ENCODE data around the gene DEDD2. TPM values are rescaled to one million over a fixed set of nuclear protein-coding genes. Genes with fewer than 3 reads are reported as not detected.

The DEDD2 gene
- total RNA-seq, 2 donors from 2014 or later, result 72.1 to 89.9 TPM

GRCh38 chr19:42155796-42156195 is 61.7 kb downstream of the DEDD2 start:
- no peak overlapping the region for H3K27ac Mint-ChIP-seq
- H3K36me3 Mint-ChIP-seq (ENCODE audit: low read depth), result peaks cover 6% of the 10 kb centered on the region
- H3K4me3 Mint-ChIP-seq, result no peak overlapping the region
- no peaks in the 10 kb centered on the region for H3K9me3 ChIP-seq (ENCODE audit: control insufficient read depth, low read length, poor library complexity, severe bottlenecking)
- no peak for ATAC-seq
- H3K27me3 Mint-ChIP-seq, result peaks cover 3% of the 10 kb centered on the region
- no peak for DNase-seq
- peaks cover 25% of the 10 kb centered on the region for H3K4me1 Mint-ChIP-seq

- Mint-ChIP-seq H3K4me3 (peak overlapping the region; percentile 78), H3K4me1 (peaks cover 25% of the 10 kb centered on the region), H3K36me3 (ENCODE audit: low read depth) (peaks cover 6% of the 10 kb centered on the region), H3K27me3 (no peaks in the 10 kb centered on the region), H3K27ac (peak overlapping the region; percentile 81)
- no peaks in the 10 kb centered on the region for H3K9me3 ChIP-seq (ENCODE audit: control insufficient read depth, low read length, poor library complexity, severe bottlenecking)
- DNase-seq (no peak), ATAC-seq (peak; percentile 27)
Observed at GRCh38 chr19:42154471-42155323, 62.8 kb downstream of the DEDD2 start.

- Mint-ChIP-seq H3K36me3 (ENCODE audit: low read depth) (peaks cover 10% of the 10 kb centered on the region), H3K27ac (peak overlapping the region; percentile 81)
- no peak for ATAC-seq
Observed at GRCh38 chr19:42153672-42154433, 63.6 kb downstream of the DEDD2 start.

GRCh38 chr19:42152910-42153671 is 64.4 kb downstream of the DEDD2 start:
- Mint-ChIP-seq H3K27ac (no peak overlapping the region), H3K4me3 (no peak overlapping the region)

More at GRCh38 chr19:42153672-42154433, 63.6 kb downstream of the DEDD2 start:
- Mint-ChIP-seq H3K4me1 (peaks cover 30% of the 10 kb centered on the region), H3K27me3 (no peaks in the 10 kb centered on the region), H3K4me3 (peak overlapping the region; percentile 78)
- H3K9me3 ChIP-seq (ENCODE audit: control insufficient read depth, low read length, poor library complexity, severe bottlenecking), result no peaks in the 10 kb centered on the region
- DNase-seq, result no peak

GRCh38 chr19:42151782-42152684 is 65.4 kb downstream of the DEDD2 start:
- Mint-ChIP-seq H3K36me3 (ENCODE audit: low read depth) (peaks cover 10% of the 10 kb centered on the region), H3K27ac (no peak overlapping the region), H3K27me3 (no peaks in the 10 kb centered on the region), H3K4me3 (no peak overlapping the region), H3K4me1 (peaks cover 36% of the 10 kb centered on the region)
- no peaks in the 10 kb centered on the region for H3K9me3 ChIP-seq (ENCODE audit: control insufficient read depth, low read length, poor library complexity, severe bottlenecking)
- ATAC-seq (no peak), DNase-seq (no peak)

More at GRCh38 chr19:42152910-42153671, 64.4 kb downstream of the DEDD2 start:
- peaks cover 10% of the 10 kb centered on the region for H3K36me3 Mint-ChIP-seq (ENCODE audit: low read depth)
- ATAC-seq (no peak), DNase-seq (no peak)
- H3K9me3 ChIP-seq (ENCODE audit: control insufficient read depth, low read length, poor library complexity, severe bottlenecking), result no peaks in the 10 kb centered on the region
- H3K4me1 Mint-ChIP-seq, result peaks cover 35% of the 10 kb centered on the region
- H3K27me3 Mint-ChIP-seq, result no peaks in the 10 kb centered on the region

GRCh38 chr19:42150911-42151361 is 66.5 kb downstream of the DEDD2 start:
- H3K9me3 ChIP-seq (ENCODE audit: control insufficient read depth, low read length, poor library complexity, severe bottlenecking), result no peaks in the 10 kb centered on the region
- ATAC-seq (no peak), DNase-seq (no peak)
- Mint-ChIP-seq H3K27me3 (no peaks in the 10 kb centered on the region), H3K4me3 (no peak overlapping the region), H3K4me1 (peaks cover 44% of the 10 kb centered on the region), H3K36me3 (ENCODE audit: low read depth) (peaks cover 10% of the 10 kb centered on the region), H3K27ac (no peak overlapping the region)

- no peak overlapping the region for H3K4me3 Mint-ChIP-seq
- no peaks in the 10 kb centered on the region for H3K9me3 ChIP-seq (ENCODE audit: control insufficient read depth, low read length, poor library complexity, severe bottlenecking)
- ATAC-seq, result no peak
- peaks cover 8% of the 10 kb centered on the region for H3K36me3 Mint-ChIP-seq (ENCODE audit: low read depth)
- no peak for DNase-seq
- H3K27me3 Mint-ChIP-seq, result no peaks in the 10 kb centered on the region
- H3K27ac Mint-ChIP-seq, result no peak overlapping the region
- peaks cover 41% of the 10 kb centered on the region for H3K4me1 Mint-ChIP-seq
Observed at GRCh38 chr19:42150364-42150763, 67.1 kb downstream of the DEDD2 start.

- no peak for ATAC-seq
- DNase-seq, result no peak
- no peaks in the 10 kb centered on the region for H3K9me3 ChIP-seq (ENCODE audit: control insufficient read depth, low read length, poor library complexity, severe bottlenecking)
- Mint-ChIP-seq H3K4me1 (peaks cover 36% of the 10 kb centered on the region), H3K27ac (peak overlapping the region; percentile 32), H3K4me3 (no peak overlapping the region), H3K27me3 (no peaks in the 10 kb centered on the region), H3K36me3 (ENCODE audit: low read depth) (peaks cover 10% of the 10 kb centered on the region)
Observed at GRCh38 chr19:42149447-42150202, 67.9 kb downstream of the DEDD2 start.

Other genes with a start within 250 kb of the DEDD2 start
- gene ATP1A3, start 223.4 kb downstream of the DEDD2 start, total RNA-seq, result 1 to 10 TPM; 2.2 to 4.9 TPM
- under 1 TPM; 0.42 to 0.55 TPM for gene GRIK5, start 147.5 kb downstream of the DEDD2 start, total RNA-seq
- gene ZNF574, start 141.5 kb downstream of the DEDD2 start, total RNA-seq, result 10 to 100 TPM; 23.1 to 23.6 TPM
- 10 to 100 TPM; 24.5 to 42.7 TPM for gene POU2F2, start 85.2 kb downstream of the DEDD2 start, total RNA-seq
- gene ZNF526, start 2.6 kb upstream of the DEDD2 start, total RNA-seq, result 1 to 10 TPM; 6.7 to 7.5 TPM
- gene GSK3A, start 24.9 kb upstream of the DEDD2 start, total RNA-seq, result 10 to 100 TPM; 27.7 to 28.1 TPM
- 10 to 100 TPM; 75.8 to 82.1 TPM for gene ERF, start 37.5 kb upstream of the DEDD2 start, total RNA-seq
- 100 to 1,000 TPM; 112 to 125 TPM for gene CIC, start 51.6 kb upstream of the DEDD2 start, total RNA-seq
- under 1 TPM in 1 of 2 donors, not detected in 1; 0.50 TPM for gene PRR19, start 84.5 kb upstream of the DEDD2 start, total RNA-seq
- gene PAFAH1B3, start 84.9 kb upstream of the DEDD2 start, total RNA-seq, result 10 to 100 TPM; 16.0 to 17.7 TPM
- gene TMEM145, start 95.6 kb upstream of the DEDD2 start, total RNA-seq, result not detected
- 1 to 10 TPM; 4.6 to 6.1 TPM for gene MEGF8, start 108.0 kb upstream of the DEDD2 start, total RNA-seq
- not detected for gene CNFN, start 172.6 kb upstream of the DEDD2 start, total RNA-seq
- gene LIPE, start 209.7 kb upstream of the DEDD2 start, total RNA-seq, result 10 to 100 TPM; 14.5 to 16.9 TPM
- gene CXCL17, start 225.3 kb upstream of the DEDD2 start, total RNA-seq, result not detected